ENCODE results near the gene ELK4.

DNA sequence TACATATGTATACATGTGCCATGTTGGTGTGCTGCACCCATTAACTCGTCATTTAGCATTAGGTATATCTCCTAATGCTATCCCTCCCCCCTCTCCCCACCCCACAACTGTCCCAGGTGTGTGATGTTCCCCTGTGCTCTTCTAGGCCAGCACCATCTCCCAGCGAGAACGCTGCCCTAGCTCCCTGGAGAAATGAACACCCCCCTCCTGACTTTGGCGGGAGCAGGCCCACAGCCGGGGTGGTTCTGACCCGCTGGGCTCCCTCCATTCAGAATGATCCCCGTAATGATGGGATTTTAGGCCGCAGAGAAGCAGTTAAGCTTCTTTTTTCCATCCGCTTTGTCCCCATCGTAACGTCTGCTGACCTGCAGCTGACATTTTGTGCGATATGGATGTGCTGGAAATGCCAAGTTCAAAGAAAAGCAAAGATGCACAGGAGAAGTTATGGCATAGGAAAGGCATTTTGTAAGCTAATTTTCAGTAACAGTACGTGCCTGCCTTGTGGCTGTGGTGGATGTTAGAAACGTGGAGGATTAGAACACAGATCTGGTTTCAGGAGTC, 39.3 kb downstream of the ELK4 start:
- TF ChIP-seq, protein P1, sequence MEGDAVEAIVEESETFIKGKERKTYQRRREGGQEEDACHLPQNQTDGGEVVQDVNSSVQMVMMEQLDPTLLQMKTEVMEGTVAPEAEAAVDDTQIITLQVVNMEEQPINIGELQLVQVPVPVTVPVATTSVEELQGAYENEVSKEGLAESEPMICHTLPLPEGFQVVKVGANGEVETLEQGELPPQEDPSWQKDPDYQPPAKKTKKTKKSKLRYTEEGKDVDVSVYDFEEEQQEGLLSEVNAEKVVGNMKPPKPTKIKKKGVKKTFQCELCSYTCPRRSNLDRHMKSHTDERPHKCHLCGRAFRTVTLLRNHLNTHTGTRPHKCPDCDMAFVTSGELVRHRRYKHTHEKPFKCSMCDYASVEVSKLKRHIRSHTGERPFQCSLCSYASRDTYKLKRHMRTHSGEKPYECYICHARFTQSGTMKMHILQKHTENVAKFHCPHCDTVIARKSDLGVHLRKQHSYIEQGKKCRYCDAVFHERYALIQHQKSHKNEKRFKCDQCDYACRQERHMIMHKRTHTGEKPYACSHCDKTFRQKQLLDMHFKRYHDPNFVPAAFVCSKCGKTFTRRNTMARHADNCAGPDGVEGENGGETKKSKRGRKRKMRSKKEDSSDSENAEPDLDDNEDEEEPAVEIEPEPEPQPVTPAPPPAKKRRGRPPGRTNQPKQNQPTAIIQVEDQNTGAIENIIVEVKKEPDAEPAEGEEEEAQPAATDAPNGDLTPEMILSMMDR (IDR thresholded peaks at IDR 0.05): no peak
- no peak for TF ChIP-seq POLR2A (IDR thresholded peaks at IDR 0.05)

Data from tibial nerve (tissue), 3 donors.